Cardiac muscle cell (in vitro differentiated cells and primary cell): ENCODE results near the gene PRICKLE2. TPM values are rescaled to one million over a fixed set of nuclear protein-coding genes. Genes with fewer than 3 reads are reported as not detected.

ENCODE experiments used
- DNase-seq, 2 donors: peaks; one replicate each; pipeline versions ENCODE4 v3.0.0 to v3.0.0-alpha.2; 2010 to 2017; ENCODE audit warnings: low read depth in 1 of 2, low spot score in 1 of 2
- H3K27ac ChIP-seq: fragments of 200-600 bp; sonication (generic); 2 replicates; pipeline ENCODE4 v1.5.1; 2016
- H3K27me3 ChIP-seq: fragments of 200-600 bp; sonication (generic); 2 replicates; pipeline ENCODE4 v1.6.0; 2016; ENCODE audit warnings: control low read depth
- H3K36me3 ChIP-seq: fragments of 200-600 bp; sonication (generic); 2 replicates; pipeline ENCODE4 v1.5.1; 2016; ENCODE audit warnings: control low read depth
- H3K4me1 ChIP-seq: fragments of 200-600 bp; sonication (generic); 2 replicates; pipeline ENCODE4 v1.8.1; 2017; ENCODE audit warnings: low read depth, mild to moderate bottlenecking, mixed run types
- H3K4me3 ChIP-seq: fragments of 200-600 bp; sonication (generic); 2 replicates; pipeline ENCODE4 v1.5.1; 2016; ENCODE audit warnings: mild to moderate bottlenecking
- H3K9me3 ChIP-seq: fragments of 200-600 bp; sonication (generic); 2 replicates; pipeline ENCODE4 v1.5.1; 2017; ENCODE audit warnings: low read depth, mild to moderate bottlenecking, control low read depth
- polyA plus RNA-seq: library from polyadenylated mRNA; unstranded; fragments of >200 nt; fragmentation: Nextera tagmentation; extraction: Ambion mirVana; gene quantifications from 2 replicates; pipeline ENCODE4 v1.2.1, GENCODE V29; 2016
- total RNA-seq: library from RNA; depleted of rRNA; stranded (reverse); fragments of >200 nt; gene quantifications from 2 replicates; pipeline ENCODE4 v1.2.3, GENCODE V29; 2016
- TF ChIP-seq, protein P1 (sequence below): IDR thresholded peaks from 2 replicates; pipeline ENCODE4 v1.5.1; 2012; ENCODE audit warnings: low read depth, mild to moderate bottlenecking, low read length

PRICKLE2 gene
- total and polyA plus RNA-seq, 2 experiments from 2014 or later = 4.3 to 11.7 TPM

DNA sequence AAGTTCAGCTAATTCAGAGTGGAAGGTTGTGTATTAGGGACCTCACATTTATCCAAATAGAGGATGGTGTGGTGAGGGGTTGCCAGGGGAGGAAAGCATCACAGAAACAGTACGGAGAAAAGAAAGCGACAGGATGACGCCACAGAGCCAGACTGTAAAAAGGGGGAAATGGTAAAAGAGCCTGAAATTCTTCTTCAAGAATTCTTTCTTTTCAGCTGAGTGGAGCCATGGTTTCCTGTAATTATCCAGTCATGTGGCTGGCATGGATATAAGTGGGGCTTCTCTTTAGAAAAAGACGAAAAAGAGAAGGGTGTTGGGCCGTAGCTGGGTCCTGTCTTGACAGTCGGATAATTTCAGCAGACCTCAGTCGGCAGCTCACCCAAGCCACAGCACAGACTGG, 177.5 kb downstream of the PRICKLE2 start:
- Histone ChIP-seq H3K4me1 (no peaks in the 10 kb centered on the region), H3K9me3 (no peaks in the 10 kb centered on the region), H3K27me3 (no peaks in the 10 kb centered on the region), H3K36me3 (no peaks in the 10 kb centered on the region), H3K4me3 (no peak overlapping the region), H3K27ac (no peak overlapping the region)
- TF ChIP-seq, protein P1, sequence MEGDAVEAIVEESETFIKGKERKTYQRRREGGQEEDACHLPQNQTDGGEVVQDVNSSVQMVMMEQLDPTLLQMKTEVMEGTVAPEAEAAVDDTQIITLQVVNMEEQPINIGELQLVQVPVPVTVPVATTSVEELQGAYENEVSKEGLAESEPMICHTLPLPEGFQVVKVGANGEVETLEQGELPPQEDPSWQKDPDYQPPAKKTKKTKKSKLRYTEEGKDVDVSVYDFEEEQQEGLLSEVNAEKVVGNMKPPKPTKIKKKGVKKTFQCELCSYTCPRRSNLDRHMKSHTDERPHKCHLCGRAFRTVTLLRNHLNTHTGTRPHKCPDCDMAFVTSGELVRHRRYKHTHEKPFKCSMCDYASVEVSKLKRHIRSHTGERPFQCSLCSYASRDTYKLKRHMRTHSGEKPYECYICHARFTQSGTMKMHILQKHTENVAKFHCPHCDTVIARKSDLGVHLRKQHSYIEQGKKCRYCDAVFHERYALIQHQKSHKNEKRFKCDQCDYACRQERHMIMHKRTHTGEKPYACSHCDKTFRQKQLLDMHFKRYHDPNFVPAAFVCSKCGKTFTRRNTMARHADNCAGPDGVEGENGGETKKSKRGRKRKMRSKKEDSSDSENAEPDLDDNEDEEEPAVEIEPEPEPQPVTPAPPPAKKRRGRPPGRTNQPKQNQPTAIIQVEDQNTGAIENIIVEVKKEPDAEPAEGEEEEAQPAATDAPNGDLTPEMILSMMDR = no peak
- DNase-seq = no peak

DNA sequence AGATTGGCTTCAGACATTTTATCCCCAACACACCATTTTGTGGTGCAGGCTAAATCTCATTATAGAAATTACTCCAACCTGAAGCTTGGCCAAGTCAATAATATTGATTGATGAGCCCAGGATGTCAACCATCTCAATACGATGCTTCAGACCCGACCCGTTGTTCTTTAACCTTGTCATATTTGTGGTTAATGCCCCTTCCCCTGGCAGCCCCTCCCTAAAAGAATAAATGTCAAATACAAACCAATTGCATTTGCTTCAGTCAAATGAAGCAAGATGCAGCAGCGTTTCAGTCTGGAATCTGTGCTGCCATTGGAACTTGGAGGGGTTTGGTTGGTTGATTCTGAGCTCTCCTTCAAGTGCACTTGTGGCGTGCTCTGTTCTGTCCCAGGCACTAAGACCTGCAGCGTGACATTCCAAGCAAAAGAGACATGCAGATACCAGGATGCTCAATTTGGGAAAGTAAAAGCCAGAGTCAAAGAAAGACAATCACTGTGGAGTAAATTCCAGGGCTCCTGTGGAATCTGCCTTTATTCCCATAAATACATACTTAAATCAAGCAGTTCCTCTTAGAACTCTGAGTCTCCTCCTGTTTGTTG, 178.2 kb downstream of the PRICKLE2 start:
- no peak for DNase-seq
- H3K4me1 ChIP-seq = no peaks in the 10 kb centered on the region

GRCh38 chr3:64046592-64046991, 178.7 kb downstream of the PRICKLE2 start:
- Histone ChIP-seq H3K27ac (no peak overlapping the region), H3K4me1 (no peaks in the 10 kb centered on the region), H3K36me3 (no peaks in the 10 kb centered on the region), H3K9me3 (no peaks in the 10 kb centered on the region), H3K4me3 (no peak overlapping the region), H3K27me3 (no peaks in the 10 kb centered on the region)
- TF ChIP-seq, protein P1 = no peak
- DNase-seq = no peak

More for the DNA sequence above, 178.2 kb downstream of the PRICKLE2 start:
- TF ChIP-seq, protein P1 = no peak
- Histone ChIP-seq H3K36me3 (no peaks in the 10 kb centered on the region), H3K4me3 (no peak overlapping the region), H3K27ac (no peak overlapping the region), H3K9me3 (no peaks in the 10 kb centered on the region), H3K27me3 (no peaks in the 10 kb centered on the region)

GRCh38 chr3:64042952-64043351, 182.3 kb downstream of the PRICKLE2 start:
- TF ChIP-seq, protein P1 = no peak
- Histone ChIP-seq H3K4me1 (peaks cover 7% of the 10 kb centered on the region), H3K27ac (no peak overlapping the region), H3K27me3 (no peaks in the 10 kb centered on the region), H3K4me3 (no peak overlapping the region), H3K36me3 (no peaks in the 10 kb centered on the region), H3K9me3 (no peaks in the 10 kb centered on the region)
- no peak for DNase-seq

Other genes with a start within 250 kb of the PRICKLE2 start
- gene PSMD6, start 202.0 kb downstream of the PRICKLE2 start, total RNA-seq = 107 and 110 TPM in 2 replicates
- 159 and 184 TPM in 2 replicates for gene PSMD6, start 202.0 kb downstream of the PRICKLE2 start, polyA plus RNA-seq